Ammon's horn (tissue), 1 donor: ENCODE measurements around the gene KRTAP21-1.
"Not testable (repeated sequence)": the region's sequence is repeated elsewhere in the genome, so short reads cannot be mapped to it uniquely, and the experiment has no call there.

Experiments used
- DNase-seq: peaks from one replicate; pipeline ENCODE4 v3.0.0-alpha.2; 2016; ENCODE audit warnings: low spot score

KRTAP21-1 gene

GRCh38 chr21:30755328-30755727, at the start of gene KRTAP21-1:
TSS of gene KRTAP21-1 (minus strand) at chr21:30755428. CDS start at chr21:30755378, 50 bp downstream.
- DNase-seq = not testable (repeated sequence)

- no peak for DNase-seq
Observed at GRCh38 chr21:30800605-30801004, 45.4 kb upstream of the KRTAP21-1 start.

GRCh38 chr21:30793581-30794314, 38.5 kb upstream of the KRTAP21-1 start:
- no peak for DNase-seq

GRCh38 chr21:30779249-30779648, 24.0 kb upstream of the KRTAP21-1 start:
- DNase-seq = no peak

GRCh38 chr21:30769724-30770431, 14.7 kb upstream of the KRTAP21-1 start:
- no peak for DNase-seq

DNA sequence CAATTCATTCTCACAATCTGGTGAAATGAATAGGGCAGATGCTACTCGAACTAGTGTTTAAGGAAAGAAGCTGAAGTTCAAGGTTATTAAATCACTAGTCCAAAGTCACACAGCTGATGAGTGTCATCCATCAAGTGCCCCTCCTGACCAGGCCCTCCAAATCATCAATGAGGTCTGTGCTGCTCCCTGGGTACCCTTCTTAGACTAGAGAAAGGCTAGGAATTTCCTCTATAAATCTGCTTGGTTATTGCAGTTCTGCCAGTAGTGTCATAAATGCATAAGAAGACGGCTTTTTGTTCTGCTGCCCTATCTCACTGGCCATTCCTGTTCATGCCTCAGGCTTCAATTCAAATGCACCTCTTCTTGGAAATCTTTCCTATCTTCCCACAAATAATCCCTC, 5.5 kb upstream of the KRTAP21-1 start:
- DNase-seq = no peak

DNA sequence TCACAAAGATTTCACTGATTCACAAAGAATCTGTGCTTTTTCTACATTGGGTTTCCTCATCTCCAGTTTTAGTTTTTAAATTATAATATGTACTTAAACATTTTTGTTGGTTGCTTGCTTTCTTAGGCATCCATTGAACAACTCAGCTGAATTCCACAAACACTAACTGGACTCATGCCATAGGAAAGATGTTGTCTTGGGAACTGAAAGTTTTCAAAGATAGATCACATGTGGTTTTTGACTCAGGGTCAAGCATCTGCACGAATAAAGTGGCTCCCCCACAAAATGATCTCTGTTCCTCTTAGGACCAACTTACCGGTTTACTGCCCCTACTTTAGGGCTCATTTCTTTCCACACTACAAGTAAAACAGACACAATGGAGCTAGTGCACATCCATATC, 3.1 kb upstream of the KRTAP21-1 start:
- DNase-seq = no peak

- no peak for DNase-seq
Observed at GRCh38 chr21:30747159-30747558, 8.1 kb downstream of the KRTAP21-1 start, which contains the start of gene KRTAP21-2. TSS of gene KRTAP21-2 (minus strand) at chr21:30747259. CDS start at chr21:30747202, 57 bp downstream.

- DNase-seq = no peak
Observed at GRCh38 chr21:30740462-30740861, 14.8 kb downstream of the KRTAP21-1 start.

GRCh38 chr21:30733026-30733425, 22.2 kb downstream of the KRTAP21-1 start:
- no peak for DNase-seq

GRCh38 chr21:30726726-30727125, 28.5 kb downstream of the KRTAP21-1 start:
- no peak for DNase-seq

DNA sequence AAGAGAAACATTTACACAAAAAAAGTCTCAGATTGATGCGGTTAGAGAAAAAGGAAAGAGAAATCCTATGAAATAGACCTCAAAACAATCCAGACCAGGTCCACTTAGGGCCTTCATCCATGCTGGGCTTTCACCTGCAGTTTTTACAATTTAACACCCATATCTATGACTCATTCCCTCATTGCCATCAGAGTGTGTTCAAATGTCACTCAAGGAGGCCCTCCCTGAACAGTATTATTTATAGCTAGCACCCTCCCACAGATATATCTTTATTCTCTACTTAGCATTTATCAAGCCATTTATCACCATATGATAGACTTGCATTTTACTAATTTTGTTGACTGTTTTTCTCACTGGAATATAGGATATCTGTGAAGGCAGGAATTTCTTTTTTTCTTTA, 35.8 kb downstream of the KRTAP21-1 start:
- no peak for DNase-seq

DNA sequence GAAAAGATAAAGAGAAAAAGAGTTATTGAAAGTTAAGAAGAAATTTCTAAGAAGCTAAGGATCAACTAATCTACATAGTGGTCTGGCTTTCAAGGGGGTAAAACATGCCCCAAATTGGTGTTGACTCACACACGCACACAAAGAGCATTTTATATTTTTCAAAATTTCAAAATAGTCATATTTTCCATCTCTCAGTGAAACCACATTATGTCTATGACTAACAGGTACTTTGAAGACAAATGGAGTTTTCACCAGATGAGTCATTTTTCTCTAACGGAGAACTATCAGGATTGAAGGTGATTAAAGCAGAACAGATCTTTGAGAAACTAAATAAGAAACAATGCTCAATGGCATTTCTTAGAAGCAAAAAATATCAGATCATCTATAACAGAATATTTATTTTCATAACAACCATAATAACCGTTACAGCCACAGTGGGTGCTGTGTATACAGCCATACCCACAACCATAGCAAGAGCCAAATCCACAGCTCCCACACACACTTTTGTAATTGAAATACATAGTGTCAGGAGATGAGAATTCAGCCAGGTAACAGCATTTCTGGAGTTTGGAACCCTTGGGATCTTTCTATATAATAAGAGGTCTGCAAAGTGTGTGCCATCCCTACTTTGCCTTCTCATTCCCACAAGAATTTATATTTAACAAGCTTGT, 36.9 kb downstream of the KRTAP21-1 start, which contains the start of gene KRTAP21-3:
Gene KRTAP21-3 (minus strand): TSS at position 539 of the 671 bp plus-strand sequence. CDS start 18 bp downstream, at position 521.
- DNase-seq = no peak

GRCh38 chr21:30717105-30717504, 38.1 kb downstream of the KRTAP21-1 start:
- no peak for DNase-seq

- DNase-seq = no peak
Observed at GRCh38 chr21:30714946-30715345, 40.3 kb downstream of the KRTAP21-1 start.

- DNase-seq = no peak
Observed at GRCh38 chr21:30714456-30714855, 40.8 kb downstream of the KRTAP21-1 start.

DNA sequence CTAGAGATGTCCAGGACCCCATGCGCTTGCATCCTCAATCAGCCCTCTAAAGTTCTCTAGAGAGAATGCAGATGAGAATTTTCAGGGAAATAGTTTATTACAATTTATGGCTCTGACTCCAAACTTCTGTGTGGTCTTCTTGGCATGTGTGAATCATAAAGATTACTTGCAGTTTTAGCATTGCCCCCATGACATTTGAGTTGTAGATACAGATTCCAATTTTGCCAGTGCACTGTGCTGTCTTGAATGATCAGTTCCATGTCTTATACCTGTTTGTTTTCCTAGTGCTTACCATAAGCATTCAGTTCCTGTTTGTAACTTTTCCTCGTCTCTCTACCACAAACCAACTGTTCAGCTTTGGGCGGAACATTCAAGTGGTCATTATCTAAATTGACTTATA, 41.5 kb downstream of the KRTAP21-1 start:
- no peak for DNase-seq

GRCh38 chr21:30710499-30710898, 44.7 kb downstream of the KRTAP21-1 start:
- DNase-seq = no peak

- no peak for DNase-seq
Observed at GRCh38 chr21:30707409-30707808, 47.8 kb downstream of the KRTAP21-1 start.
